ENCODE results near the gene AGO3. TPM values are rescaled to one million over a fixed set of nuclear protein-coding genes. Genes with fewer than 3 reads are reported as not detected.
A peak's percentile ranks its signal among the peaks of the same experiment; 100 is the strongest.

Gene AGO3
- total and polyA plus RNA-seq, 2 experiments from 2014 or later: 19.2 to 27.3 TPM

GRCh38 chr1:36095760-36096405 lies 165.0 kb downstream of the AGO3 start:
- no peaks in the 10 kb centered on the region for H4K20me1 ChIP-seq (replicated peaks; ENCODE audit: insufficient read depth)
- peaks cover 3% of the 10 kb centered on the region for H3K27me3 Mint-ChIP-seq (ENCODE audit: insufficient read depth, low read depth, poor library complexity)
- no peak for ATAC-seq
- peaks cover 6% of the 10 kb centered on the region for H3K4me1 ChIP-seq (ENCODE audit: insufficient read depth)
- no peaks in the 10 kb centered on the region for H3K9me2 ChIP-seq (ENCODE audit: insufficient read depth)
- H3K4me2 ChIP-seq: no peak overlapping the region
- no peak overlapping the region for H3K4me3 ChIP-seq
- no peak overlapping the region for H3K27ac ChIP-seq (ENCODE audit: low read depth)
- H3K36me3 ChIP-seq (ENCODE audit: insufficient read depth): peaks cover 13% of the 10 kb centered on the region; the same call in 1 of the 2 replicates
- H3K4me3 Mint-ChIP-seq: no peak overlapping the region
- peaks cover 17% of the 10 kb centered on the region for H3K4me1 Mint-ChIP-seq
- no peaks in the 10 kb centered on the region for H3K9me3 Mint-ChIP-seq
- H3F3A ChIP-seq (replicated peaks; ENCODE audit: low read depth): 0 out of 2 replicates have a peak, but pooled peaks cover 16% of the 10 kb centered on the region
- no peaks in the 10 kb centered on the region for H3K27me3 ChIP-seq (ENCODE audit: insufficient read depth)
- peaks cover 26% of the 10 kb centered on the region for H3K36me3 Mint-ChIP-seq (ENCODE audit: low read depth)
- DNase-seq (ENCODE audit: low spot score): no peak
- no peaks in the 10 kb centered on the region for H3K79me2 ChIP-seq (replicated peaks; ENCODE audit: insufficient read depth)
- no peak overlapping the region for H3K27ac Mint-ChIP-seq
- no peak for TF ChIP-seq JUNB (IDR thresholded peaks at IDR 0.05; ENCODE audit: unreplicated experiment)
- no peak for TF ChIP-seq ZNF114 (CRISPR knock-in tag; IDR thresholded peaks at IDR 0.05)
- no peak for TF ChIP-seq STAT1 (IDR thresholded peaks at IDR 0.05; ENCODE audit: unreplicated experiment)
- TF ChIP-seq NANOG (IDR thresholded peaks at IDR 0.05; ENCODE audit: borderline replicate concordance): no peak
- H2AFZ ChIP-seq: no peak overlapping the region

- Histone ChIP-seq H3F3A (replicated peaks; ENCODE audit: low read depth) (0 out of 2 replicates have a peak, but pooled peaks cover 16% of the 10 kb centered on the region), H4K20me1 (replicated peaks; ENCODE audit: insufficient read depth) (no peaks in the 10 kb centered on the region), H3K36me3 (ENCODE audit: insufficient read depth) (peaks cover 13% of the 10 kb centered on the region; the same call in 1 of the 2 replicates), H3K79me2 (replicated peaks; ENCODE audit: insufficient read depth) (no peaks in the 10 kb centered on the region), H3K4me1 (ENCODE audit: insufficient read depth) (peaks cover 6% of the 10 kb centered on the region), H3K9me2 (ENCODE audit: insufficient read depth) (no peaks in the 10 kb centered on the region), H3K4me2 (no peak overlapping the region), H2AFZ (peak overlapping the region; percentile 84; the same call in 1 of the 2 replicates), H3K4me3 (no peak overlapping the region), H3K27ac (ENCODE audit: low read depth) (no peak overlapping the region), H3K27me3 (ENCODE audit: insufficient read depth) (no peaks in the 10 kb centered on the region)
- Mint-ChIP-seq H3K9me3 (no peaks in the 10 kb centered on the region), H3K4me1 (peaks cover 17% of the 10 kb centered on the region), H3K4me3 (no peak overlapping the region; the same call in 2 of the 3 replicates), H3K27me3 (ENCODE audit: insufficient read depth, low read depth, poor library complexity) (peaks cover 3% of the 10 kb centered on the region), H3K27ac (peak overlapping the region; percentile 81), H3K36me3 (ENCODE audit: low read depth) (peaks cover 26% of the 10 kb centered on the region)
- DNase-seq (ENCODE audit: low spot score) (peak; percentile 84), ATAC-seq (peak; percentile 84)
- TF ChIP-seq JUNB (IDR thresholded peaks at IDR 0.05; ENCODE audit: unreplicated experiment): no peak
- TF ChIP-seq, protein P1, sequence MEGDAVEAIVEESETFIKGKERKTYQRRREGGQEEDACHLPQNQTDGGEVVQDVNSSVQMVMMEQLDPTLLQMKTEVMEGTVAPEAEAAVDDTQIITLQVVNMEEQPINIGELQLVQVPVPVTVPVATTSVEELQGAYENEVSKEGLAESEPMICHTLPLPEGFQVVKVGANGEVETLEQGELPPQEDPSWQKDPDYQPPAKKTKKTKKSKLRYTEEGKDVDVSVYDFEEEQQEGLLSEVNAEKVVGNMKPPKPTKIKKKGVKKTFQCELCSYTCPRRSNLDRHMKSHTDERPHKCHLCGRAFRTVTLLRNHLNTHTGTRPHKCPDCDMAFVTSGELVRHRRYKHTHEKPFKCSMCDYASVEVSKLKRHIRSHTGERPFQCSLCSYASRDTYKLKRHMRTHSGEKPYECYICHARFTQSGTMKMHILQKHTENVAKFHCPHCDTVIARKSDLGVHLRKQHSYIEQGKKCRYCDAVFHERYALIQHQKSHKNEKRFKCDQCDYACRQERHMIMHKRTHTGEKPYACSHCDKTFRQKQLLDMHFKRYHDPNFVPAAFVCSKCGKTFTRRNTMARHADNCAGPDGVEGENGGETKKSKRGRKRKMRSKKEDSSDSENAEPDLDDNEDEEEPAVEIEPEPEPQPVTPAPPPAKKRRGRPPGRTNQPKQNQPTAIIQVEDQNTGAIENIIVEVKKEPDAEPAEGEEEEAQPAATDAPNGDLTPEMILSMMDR (conservative IDR thresholded peaks at IDR 0.05; ENCODE audit: low read depth in 2 of 2): peak; percentile 48 to 66
These were observed 165.9 kb downstream of the AGO3 start for GRCh38 chr1:36096500-36097432.
